ENCODE results near the gene SAT1. TPM values are rescaled to one million over a fixed set of nuclear protein-coding genes. Genes with fewer than 3 reads are reported as not detected.

SAT1 gene
- total and polyA plus RNA-seq, 10 of the 15 experiments (the other 5 are each of a cell fraction or from before 2014, with no cell fraction given) = 42.2 to 234 (median 60.4) TPM

- TF ChIP-seq BHLHE40 (IDR thresholded peaks at IDR 0.05; ENCODE audit: borderline replicate concordance in 1 of 2, low read depth in 2 of 2, low read length in 1 of 2) = peak in 1 of 2 experiments; percentile 32; a peak in 1 of 4 replicates
- TF ChIP-seq HSF1 (IDR thresholded peaks at IDR 0.05; ENCODE audit: low read depth, low read length) = no peak
- peak in 1 of 2 experiments; percentile 33; a peak in 1 of 4 replicates for TF ChIP-seq IKZF2 (IDR thresholded peaks at IDR 0.05)
- TF ChIP-seq CBX3 (IDR thresholded peaks at IDR 0.05; ENCODE audit: borderline replicate concordance, low read depth) = no peak
- peak; percentile 49; the same call in 1 of the 2 replicates for TF ChIP-seq RAD51 (IDR thresholded peaks at IDR 0.05)
- TF ChIP-seq NFXL1 (IDR thresholded peaks at IDR 0.05; ENCODE audit: borderline replicate concordance) = no peak
- no peak for TF ChIP-seq SIN3A (IDR thresholded peaks at IDR 0.05; ENCODE audit: low read depth, low read length)
- peak in 1 of 2 experiments; percentile 45; a peak in 2 of 4 replicates for TF ChIP-seq EP300 (IDR thresholded peaks at IDR 0.05; ENCODE audit: borderline replicate concordance in 1 of 2, control insufficient read depth in 1 of 2, low read depth in 2 of 2, low read length in 2 of 2)
- TF ChIP-seq, protein P1, sequence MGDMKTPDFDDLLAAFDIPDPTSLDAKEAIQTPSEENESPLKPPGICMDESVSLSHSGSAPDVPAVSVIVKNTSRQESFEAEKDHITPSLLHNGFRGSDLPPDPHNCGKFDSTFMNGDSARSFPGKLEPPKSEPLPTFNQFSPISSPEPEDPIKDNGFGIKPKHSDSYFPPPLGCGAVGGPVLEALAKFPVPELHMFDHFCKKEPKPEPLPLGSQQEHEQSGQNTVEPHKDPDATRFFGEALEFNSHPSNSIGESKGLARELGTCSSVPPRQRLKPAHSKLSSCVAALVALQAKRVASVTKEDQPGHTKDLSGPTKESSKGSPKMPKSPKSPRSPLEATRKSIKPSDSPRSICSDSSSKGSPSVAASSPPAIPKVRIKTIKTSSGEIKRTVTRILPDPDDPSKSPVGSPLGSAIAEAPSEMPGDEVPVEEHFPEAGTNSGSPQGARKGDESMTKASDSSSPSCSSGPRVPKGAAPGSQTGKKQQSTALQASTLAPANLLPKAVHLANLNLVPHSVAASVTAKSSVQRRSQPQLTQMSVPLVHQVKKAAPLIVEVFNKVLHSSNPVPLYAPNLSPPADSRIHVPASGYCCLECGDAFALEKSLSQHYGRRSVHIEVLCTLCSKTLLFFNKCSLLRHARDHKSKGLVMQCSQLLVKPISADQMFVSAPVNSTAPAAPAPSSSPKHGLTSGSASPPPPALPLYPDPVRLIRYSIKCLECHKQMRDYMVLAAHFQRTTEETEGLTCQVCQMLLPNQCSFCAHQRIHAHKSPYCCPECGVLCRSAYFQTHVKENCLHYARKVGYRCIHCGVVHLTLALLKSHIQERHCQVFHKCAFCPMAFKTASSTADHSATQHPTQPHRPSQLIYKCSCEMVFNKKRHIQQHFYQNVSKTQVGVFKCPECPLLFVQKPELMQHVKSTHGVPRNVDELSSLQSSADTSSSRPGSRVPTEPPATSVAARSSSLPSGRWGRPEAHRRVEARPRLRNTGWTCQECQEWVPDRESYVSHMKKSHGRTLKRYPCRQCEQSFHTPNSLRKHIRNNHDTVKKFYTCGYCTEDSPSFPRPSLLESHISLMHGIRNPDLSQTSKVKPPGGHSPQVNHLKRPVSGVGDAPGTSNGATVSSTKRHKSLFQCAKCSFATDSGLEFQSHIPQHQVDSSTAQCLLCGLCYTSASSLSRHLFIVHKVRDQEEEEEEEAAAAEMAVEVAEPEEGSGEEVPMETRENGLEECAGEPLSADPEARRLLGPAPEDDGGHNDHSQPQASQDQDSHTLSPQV (IDR thresholded peaks at IDR 0.05) = no peak
- TF ChIP-seq CEBPB (IDR thresholded peaks at IDR 0.05; ENCODE audit: borderline replicate concordance in 1 of 2, low read depth in 2 of 2, low read length in 2 of 2) = no peak
- peak; percentile 34; the same call in 1 of the 2 replicates for TF ChIP-seq NBN (IDR thresholded peaks at IDR 0.05)
- TF ChIP-seq SKIL (IDR thresholded peaks at IDR 0.05; ENCODE audit: low read depth, poor library complexity, severe bottlenecking) = no peak
Observed at GRCh38 chrX:23756165-23756564, 26.8 kb upstream of the SAT1 start (continued).
